Spleen (tissue), 11 donors: ENCODE measurements around the gene F13A1. TPM values are rescaled to one million over a fixed set of nuclear protein-coding genes. Genes with fewer than 3 reads are reported as not detected.
"Not testable (repeated sequence)": the region's sequence is repeated elsewhere in the genome, so short reads cannot be mapped to it uniquely, and the experiment has no call there.

ENCODE experiments used
- DNase-seq: peaks from one replicate; pipeline ENCODE4 v3.0.0-alpha.2; 2020
- H3K27ac ChIP-seq, 8 donors: fragments of 200-600 bp; sonication (generic) in 7 of 8; 1 replicate in 4 of 8; 2 replicates in 4 of 8; pipeline versions ENCODE4 v1.5.0 to v1.8.0; 2016 to 2021; ENCODE audit warnings: inconsistent platforms in 4 of 8, mild to moderate bottlenecking in 4 of 8, moderate library complexity in 1 of 8
- H3K27me3 ChIP-seq, 7 donors: fragments of 200-600 bp; sonication (generic) in 6 of 7; replicated peaks in 1 of 7; 1 replicate in 4 of 7; 2 replicates in 3 of 7; pipeline versions ENCODE4 v1.5.0 to v1.8.0; 2016 to 2021; ENCODE audit warnings: inconsistent platforms in 3 of 7, mild to moderate bottlenecking in 1 of 7
- H3K36me3 ChIP-seq, 6 donors: fragments of 200-600 bp; sonication (generic) in 5 of 6; 1 replicate in 4 of 6; 2 replicates in 2 of 6; pipeline versions ENCODE4 v1.5.0 to v1.8.0; 2016 to 2021; ENCODE audit warnings: inconsistent platforms in 2 of 6
- H3K4me1 ChIP-seq, 6 donors: fragments of 200-600 bp; sonication (generic) in 5 of 6; 1 replicate in 3 of 6; 2 replicates in 3 of 6; pipeline versions ENCODE4 v1.5.0 to v1.8.0; 2016 to 2021; ENCODE audit warnings: inconsistent platforms in 3 of 6
- H3K4me3 ChIP-seq, 8 donors: fragments of 200-600 bp; sonication (generic) in 7 of 8; 1 replicate in 4 of 8; 2 replicates in 4 of 8; pipeline versions ENCODE4 v1.5.0 to v1.8.0; 2016 to 2021; ENCODE audit warnings: inconsistent platforms in 4 of 8, mild to moderate bottlenecking in 4 of 8, moderate library complexity in 2 of 8
- H3K9me3 ChIP-seq, 8 donors: fragments of 200-600 bp; sonication (generic) in 7 of 8; 1 replicate in 4 of 8; 2 replicates in 4 of 8; pipeline versions ENCODE4 v1.5.0 to v1.8.0; 2016 to 2021; ENCODE audit warnings: inconsistent platforms in 4 of 8
- POLR2A ChIP-seq, 3 donors: fragments of 450-650 bp; IDR thresholded peaks; one replicate each; pipeline ENCODE4 v1.5.1; 2017; ENCODE audit warnings: antibody characterized with exemption in 3 of 3, mild to moderate bottlenecking in 1 of 3
- POLR2AphosphoS5 ChIP-seq, 3 donors: sonication (generic); formaldehyde crosslinking; IDR thresholded peaks; one replicate each; pipeline ENCODE4 v1.5.1; 2017; ENCODE audit warnings: antibody characterized with exemption in 3 of 3
- WGBS, 5 donors: extraction: QIAGEN DNeasy Blood & Tissue Kit in 3 of 5; methylation state at CpG; one replicate each; pipeline versions ENCODE4 v1.1.5 to v1.1.7; 2013 to 2018; 5-methylcytosine and 5-hydroxymethylcytosine counted together
- intact Hi-C: fragments of 100-400 bp; cut with DNase I; formaldehyde crosslinking; loops from one replicate; pipeline ENCODE4 v1.15.0; 2023; ENCODE audit warnings: low total_unique reads
- polyA plus RNA-seq, 3 donors: library from polyadenylated mRNA; stranded (reverse); fragments of 200-250 nt; gene quantifications; one replicate each; pipeline ENCODE4 v1.2.1, GENCODE V29; 2013
- total RNA-seq, 7 donors: library from RNA; depleted of rRNA in 3 of 7; stranded (reverse); fragments of >200 nt in 3 of 7; fragmentation: NEBNext Ultra II Directional in 4 of 7; extraction: Animal tissue kit (Norgen Biotek cat#: 25700) in 4 of 7; gene quantifications; one replicate each; pipeline versions ENCODE4 v1.1.0 to v1.2.1, GENCODE V29; 2016 to 2021
- TF ChIP-seq, protein P1 (sequence below), 11 experiments: fragments of 200-600 bp in 7 of 11; fragments of 450-650 bp in 4 of 11; sonication (generic) in 4 of 11; IDR thresholded peaks in 8 of 11; conservative IDR thresholded peaks in 3 of 11; 1 replicate in 7 of 11; 2 replicates in 4 of 11; pipeline versions ENCODE4 v1.4.0 to v1.8.0; 2016 to 2021; ENCODE audit warnings: antibody characterized with exemption in 11 of 11, inconsistent platforms in 4 of 11, mild to moderate bottlenecking in 1 of 11
- donor health status: healthy with polysubstance abuse.
- donor health status: DM: no; HTN: no; CAD: no; lungs with moderate emphysema.
- donor health status: DM: no; HTN: no; CAD: no.
- donor health status: Bipolar disorder and iron deficiency.
- donor health status: healthy.
- donor health status: DM: no; HTN: no; CAD: no.
- donor health status: DM: yes; HTN: yes; CAD: no.

F13A1 gene
- total and polyA plus RNA-seq, 10 donors, result 1.8 to 41.5 (median 25.9) TPM

- Histone ChIP-seq H3K27me3 (peaks cover 0 to 65% (median 1%) of the 10 kb centered on the region in 7 donors), H3K9me3 (no peaks in the 10 kb centered on the region), H3K27ac (no peak overlapping the region), H3K36me3 (no peaks in the 10 kb centered on the region), H3K4me3 (no peak overlapping the region), H3K4me1 (peaks cover 0 to 15% (median 0%) of the 10 kb centered on the region in 6 donors)
- TF ChIP-seq, protein P1, sequence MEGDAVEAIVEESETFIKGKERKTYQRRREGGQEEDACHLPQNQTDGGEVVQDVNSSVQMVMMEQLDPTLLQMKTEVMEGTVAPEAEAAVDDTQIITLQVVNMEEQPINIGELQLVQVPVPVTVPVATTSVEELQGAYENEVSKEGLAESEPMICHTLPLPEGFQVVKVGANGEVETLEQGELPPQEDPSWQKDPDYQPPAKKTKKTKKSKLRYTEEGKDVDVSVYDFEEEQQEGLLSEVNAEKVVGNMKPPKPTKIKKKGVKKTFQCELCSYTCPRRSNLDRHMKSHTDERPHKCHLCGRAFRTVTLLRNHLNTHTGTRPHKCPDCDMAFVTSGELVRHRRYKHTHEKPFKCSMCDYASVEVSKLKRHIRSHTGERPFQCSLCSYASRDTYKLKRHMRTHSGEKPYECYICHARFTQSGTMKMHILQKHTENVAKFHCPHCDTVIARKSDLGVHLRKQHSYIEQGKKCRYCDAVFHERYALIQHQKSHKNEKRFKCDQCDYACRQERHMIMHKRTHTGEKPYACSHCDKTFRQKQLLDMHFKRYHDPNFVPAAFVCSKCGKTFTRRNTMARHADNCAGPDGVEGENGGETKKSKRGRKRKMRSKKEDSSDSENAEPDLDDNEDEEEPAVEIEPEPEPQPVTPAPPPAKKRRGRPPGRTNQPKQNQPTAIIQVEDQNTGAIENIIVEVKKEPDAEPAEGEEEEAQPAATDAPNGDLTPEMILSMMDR (IDR thresholded peaks at IDR 0.05 in 8 of 11, conservative IDR thresholded peaks at IDR 0.05 in 3 of 11), result no peak
- TF ChIP-seq POLR2A (IDR thresholded peaks at IDR 0.05) (no peak), POLR2AphosphoS5 (IDR thresholded peaks at IDR 0.05) (no peak)
- DNase-seq, result no peak
- intact Hi-C loops, result no loop called here
- whole genome bisulfite sequencing, 5 donors, result 89 to 98% (median 92%) methylated on average over 1 of the region's 1 CpG
Observed at GRCh38 chr6:6314596-6314995, 5.9 kb downstream of the F13A1 start.

GRCh38 chr6:6312901-6313441 lies 7.5 kb downstream of the F13A1 start:
- TF ChIP-seq, protein P1 (IDR thresholded peaks at IDR 0.05 in 8 of 11, conservative IDR thresholded peaks at IDR 0.05 in 3 of 11), result no peak
- no peak for TF ChIP-seq POLR2AphosphoS5 (IDR thresholded peaks at IDR 0.05)
- no peak for TF ChIP-seq POLR2A (IDR thresholded peaks at IDR 0.05)
- Histone ChIP-seq H3K4me1 (peaks cover 0 to 11% (median 0%) of the 10 kb centered on the region in 6 donors), H3K36me3 (no peaks in the 10 kb centered on the region), H3K27ac (no peak overlapping the region), H3K4me3 (no peak overlapping the region), H3K27me3 (peaks cover 0 to 58% (median 0%) of the 10 kb centered on the region in 7 donors), H3K9me3 (no peaks in the 10 kb centered on the region)
- no peak for DNase-seq
- intact Hi-C loops, result no loop called here
- WGBS, 5 donors, result 11 to 21% (median 16%) methylated on average over 5 to 6 of the region's 6 CpGs

GRCh38 chr6:6305575-6305974 lies 14.9 kb downstream of the F13A1 start:
- DNase-seq, result no peak
- peaks cover 0 to 23% (median 0%) of the 10 kb centered on the region in 7 donors for H3K27me3 ChIP-seq
- TF ChIP-seq POLR2A (IDR thresholded peaks at IDR 0.05), result no peak
- TF ChIP-seq POLR2AphosphoS5 (IDR thresholded peaks at IDR 0.05), result no peak
- TF ChIP-seq, protein P1 (IDR thresholded peaks at IDR 0.05 in 8 of 11, conservative IDR thresholded peaks at IDR 0.05 in 3 of 11), result no peak
- peaks cover 0 to under 1% (median 0%) of the 10 kb centered on the region in 8 donors for H3K9me3 ChIP-seq
- H3K36me3 ChIP-seq, result no peaks in the 10 kb centered on the region
- 55 to 68% (median 61%) methylated on average over 4 of the region's 4 CpGs for WGBS, 5 donors
- H3K4me1 ChIP-seq, result no peaks in the 10 kb centered on the region
- intact Hi-C loops, result no loop called here
- H3K27ac ChIP-seq, result no peak overlapping the region
- H3K4me3 ChIP-seq, result no peak overlapping the region

GRCh38 chr6:6300383-6300782 lies 20.1 kb downstream of the F13A1 start:
- H3K4me1 ChIP-seq, H3K9me3 ChIP-seq, intact Hi-C loops, DNase-seq, H3K27ac ChIP-seq, H3K36me3 ChIP-seq, H3K4me3 ChIP-seq, H3K27me3 ChIP-seq: not testable (repeated sequence)
- 79 to 93% (median 84%) methylated on average over 16 to 19 of the region's 19 CpGs for WGBS, 5 donors
